ENCODE results near the gene EHD4.

The EHD4 gene

DNA sequence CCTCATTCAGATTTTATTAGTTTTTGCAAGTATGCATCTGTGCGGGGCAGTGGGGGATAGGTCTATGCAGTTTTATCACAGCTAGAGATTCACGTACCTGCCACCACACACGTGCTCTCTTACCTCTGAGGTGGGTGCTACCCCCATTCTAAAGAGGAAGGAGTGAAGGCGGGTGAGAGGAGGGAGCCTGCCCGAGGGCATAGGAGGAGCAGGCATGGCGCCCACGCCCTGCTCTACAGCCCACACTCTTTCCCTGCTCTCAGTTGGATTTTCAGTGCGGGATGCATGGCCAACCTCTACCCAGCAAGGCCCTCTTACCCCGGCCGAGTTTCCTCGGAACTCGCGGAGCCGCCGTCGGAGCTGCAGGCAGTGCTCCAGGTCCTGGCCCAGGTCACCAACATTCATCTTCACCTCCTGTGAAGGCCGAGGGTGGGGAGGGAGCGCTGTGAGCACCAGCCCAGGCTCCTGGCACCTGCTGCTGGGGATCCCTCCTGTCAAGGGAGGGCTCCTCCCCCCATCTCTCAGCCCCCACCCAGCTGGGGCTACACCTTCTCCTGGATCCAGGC lies 106.8 kb downstream of the EHD4 start:
- Histone ChIP-seq H3K9ac (ENCODE audit: low read length in 2 of 2) (no peak overlapping the region), H3K9me3 (ENCODE audit: control insufficient read depth in 2 of 2, low read length in 2 of 2) (no peaks in the 10 kb centered on the region), H3K27ac (ENCODE audit: low read length) (no peak overlapping the region)

DNA sequence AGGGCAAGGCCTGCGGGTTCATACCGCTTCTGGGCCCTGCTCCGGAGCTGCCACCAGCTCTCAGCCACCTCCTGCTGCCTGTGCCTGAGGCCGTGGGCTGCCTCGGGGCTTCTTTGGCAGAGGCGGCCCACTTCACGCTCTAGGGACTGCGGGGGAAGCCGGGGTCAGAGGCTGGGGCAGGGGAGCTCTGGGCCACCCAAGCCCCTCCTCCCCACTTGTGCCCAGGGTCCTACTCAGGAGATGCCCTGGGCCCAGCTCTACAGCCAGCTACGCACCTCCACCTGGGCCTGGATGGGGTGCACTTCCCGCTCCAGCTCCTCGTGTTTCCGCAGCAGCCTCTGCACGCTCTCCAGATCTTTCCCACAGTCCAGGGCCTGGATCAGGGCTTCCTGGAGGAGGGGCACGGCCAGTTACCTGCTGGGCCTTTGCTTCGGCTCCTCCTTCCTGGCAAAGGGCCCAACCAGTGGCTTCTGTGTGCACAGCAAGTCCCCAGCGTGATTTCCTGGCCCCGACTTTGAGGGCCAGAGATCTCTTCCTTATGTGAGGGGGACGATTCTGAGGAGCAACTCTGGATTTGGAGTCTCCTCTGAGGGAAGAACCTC lies 109.7 kb downstream of the EHD4 start:
- H3K27ac ChIP-seq (ENCODE audit: low read length): no peak overlapping the region
- no peak overlapping the region for H3K4me3 ChIP-seq (ENCODE audit: low read length in 2 of 2)
- H3K4me1 ChIP-seq (ENCODE audit: control insufficient read depth, insufficient read depth, low read length): no peaks in the 10 kb centered on the region
- H3K9ac ChIP-seq (ENCODE audit: low read length in 2 of 2): no peak overlapping the region
- H3K36me3 ChIP-seq (ENCODE audit: control insufficient read depth in 2 of 2, insufficient read depth in 2 of 2, low read length in 2 of 2): no peaks in the 10 kb centered on the region
- H3K9me3 ChIP-seq (ENCODE audit: control insufficient read depth in 2 of 2, low read length in 2 of 2): no peaks in the 10 kb centered on the region
- peaks cover 0 to 5% of the 10 kb centered on the region in 2 donors for H3K27me3 ChIP-seq (ENCODE audit: control insufficient read depth in 1 of 2, insufficient read depth in 2 of 2, low read length in 2 of 2)

More for the DNA sequence above, 106.8 kb downstream of the EHD4 start:
- peaks cover 0 to 1% of the 10 kb centered on the region in 2 donors for H3K27me3 ChIP-seq (ENCODE audit: control insufficient read depth in 1 of 2, insufficient read depth in 2 of 2, low read length in 2 of 2)
- no peak overlapping the region for H3K4me3 ChIP-seq (ENCODE audit: low read length in 2 of 2)
- no peaks in the 10 kb centered on the region for H3K36me3 ChIP-seq (ENCODE audit: control insufficient read depth in 2 of 2, insufficient read depth in 2 of 2, low read length in 2 of 2)
- H3K4me1 ChIP-seq (ENCODE audit: control insufficient read depth, insufficient read depth, low read length): no peaks in the 10 kb centered on the region

DNA sequence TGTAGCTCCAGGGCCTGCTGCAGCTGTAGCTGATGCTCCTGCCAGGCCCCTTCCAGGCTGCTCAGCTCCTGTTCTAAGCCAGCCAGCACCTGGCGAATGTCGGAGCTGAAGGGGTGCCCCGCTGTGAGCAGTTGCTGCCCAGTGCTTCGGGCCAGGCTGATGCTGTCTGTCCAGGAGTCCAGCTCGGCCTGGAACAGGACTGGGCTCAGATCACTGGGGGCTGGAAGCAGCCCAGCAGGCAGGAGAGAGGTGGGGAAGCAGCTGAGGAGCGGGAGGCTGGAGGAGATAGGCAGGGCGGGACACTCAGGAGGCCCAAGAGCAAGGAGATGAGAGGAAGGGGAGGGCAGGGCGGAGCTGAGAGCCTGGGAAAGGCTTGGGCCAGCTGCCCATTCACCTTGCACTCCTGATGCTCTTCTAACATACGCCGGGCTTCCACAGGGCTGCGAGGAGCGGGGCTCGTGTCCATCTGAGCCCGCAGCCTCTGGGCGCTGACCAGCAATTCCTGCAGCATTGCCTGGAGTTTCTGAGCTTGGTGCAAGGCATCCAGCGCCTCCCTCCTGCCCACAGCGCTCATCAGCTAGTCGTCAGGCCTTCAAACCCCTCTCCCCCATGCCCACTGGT lies 110.5 kb downstream of the EHD4 start:
- Histone ChIP-seq H3K9ac (ENCODE audit: low read length in 2 of 2) (no peak overlapping the region), H3K27ac (ENCODE audit: low read length) (no peak overlapping the region), H3K36me3 (ENCODE audit: control insufficient read depth in 2 of 2, insufficient read depth in 2 of 2, low read length in 2 of 2) (no peaks in the 10 kb centered on the region), H3K4me3 (ENCODE audit: low read length in 2 of 2) (no peak overlapping the region), H3K4me1 (ENCODE audit: control insufficient read depth, insufficient read depth, low read length) (no peaks in the 10 kb centered on the region), H3K9me3 (ENCODE audit: control insufficient read depth in 2 of 2, low read length in 2 of 2) (no peaks in the 10 kb centered on the region), H3K27me3 (ENCODE audit: control insufficient read depth in 1 of 2, insufficient read depth in 2 of 2, low read length in 2 of 2) (peaks cover 3 to 5% of the 10 kb centered on the region in 2 donors)

DNA sequence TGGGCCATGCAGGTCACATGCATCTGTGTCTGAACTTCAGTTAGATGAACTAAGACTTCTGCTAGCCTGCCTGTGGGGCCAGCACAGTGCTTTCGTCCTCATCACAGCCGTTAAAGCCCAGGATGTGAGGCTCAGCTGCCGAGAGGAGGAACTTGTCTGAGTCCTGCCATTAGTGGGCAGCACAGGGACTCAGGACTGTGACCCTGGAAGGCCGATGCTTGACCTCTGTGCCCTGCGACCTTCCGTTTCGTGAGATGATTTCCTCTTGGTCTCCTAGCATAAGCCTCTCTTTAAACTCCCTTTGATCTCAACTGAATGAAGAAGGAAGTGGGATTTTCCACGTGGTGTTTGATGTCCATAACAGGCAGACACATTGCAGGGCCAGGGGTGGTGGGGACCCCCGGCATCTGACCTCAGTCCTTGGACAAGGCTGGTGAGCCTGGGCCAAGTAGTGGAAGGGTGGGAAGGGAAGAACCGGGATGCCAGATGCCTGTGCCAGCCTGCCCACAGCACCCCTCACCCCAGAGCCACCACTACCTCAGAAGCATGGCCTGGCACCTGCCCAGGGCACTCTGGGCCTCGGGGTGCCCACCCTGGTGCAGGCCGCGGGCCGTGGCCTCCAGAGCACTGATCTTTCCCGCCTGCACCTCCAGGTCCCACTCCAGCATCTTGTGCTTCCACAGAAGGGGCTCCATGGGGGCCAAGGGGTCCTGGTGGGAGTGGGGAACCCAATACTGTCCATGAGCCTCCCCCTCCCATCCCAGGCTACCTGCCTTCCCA lies 112.1 kb downstream of the EHD4 start:
- Histone ChIP-seq H3K9ac (ENCODE audit: low read length in 2 of 2) (no peak overlapping the region), H3K36me3 (ENCODE audit: control insufficient read depth in 2 of 2, insufficient read depth in 2 of 2, low read length in 2 of 2) (no peaks in the 10 kb centered on the region), H3K27me3 (ENCODE audit: control insufficient read depth in 1 of 2, insufficient read depth in 2 of 2, low read length in 2 of 2) (peaks cover 6 to 12% of the 10 kb centered on the region in 2 donors), H3K27ac (ENCODE audit: low read length) (no peak overlapping the region), H3K4me3 (ENCODE audit: low read length in 2 of 2) (no peak overlapping the region), H3K4me1 (ENCODE audit: control insufficient read depth, insufficient read depth, low read length) (no peaks in the 10 kb centered on the region), H3K9me3 (ENCODE audit: control insufficient read depth in 2 of 2, low read length in 2 of 2) (no peaks in the 10 kb centered on the region)

DNA sequence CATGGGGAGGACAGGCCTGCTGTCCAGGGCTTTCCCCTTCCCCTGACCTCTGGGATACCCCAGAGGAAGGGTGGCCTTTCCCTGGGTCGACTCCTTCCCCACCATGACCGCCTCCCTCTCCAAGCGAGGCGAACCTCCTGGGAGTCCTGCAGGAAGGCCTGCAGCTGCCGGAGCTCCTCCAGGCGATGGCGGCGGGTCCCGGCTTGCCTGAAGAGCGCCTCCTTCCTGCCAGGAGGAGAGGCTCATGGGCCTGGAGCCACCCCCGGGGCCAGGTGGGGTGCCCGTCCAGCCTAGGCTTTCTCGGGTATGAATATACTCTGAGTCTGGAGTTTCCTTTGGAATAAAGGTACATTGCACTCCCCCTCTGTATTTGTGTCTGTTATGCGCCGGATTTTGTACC lies 113.6 kb downstream of the EHD4 start:
- no peak overlapping the region for H3K9ac ChIP-seq (ENCODE audit: low read length in 2 of 2)
- no peaks in the 10 kb centered on the region for H3K9me3 ChIP-seq (ENCODE audit: control insufficient read depth in 2 of 2, low read length in 2 of 2)
- no peak overlapping the region for H3K27ac ChIP-seq (ENCODE audit: low read length)
- no peaks in the 10 kb centered on the region for H3K36me3 ChIP-seq (ENCODE audit: control insufficient read depth in 2 of 2, insufficient read depth in 2 of 2, low read length in 2 of 2)
- H3K4me3 ChIP-seq (ENCODE audit: low read length in 2 of 2): no peak overlapping the region
- H3K4me1 ChIP-seq (ENCODE audit: control insufficient read depth, insufficient read depth, low read length): no peaks in the 10 kb centered on the region
- H3K27me3 ChIP-seq (ENCODE audit: control insufficient read depth in 1 of 2, insufficient read depth in 2 of 2, low read length in 2 of 2): peaks cover 15 to 20% of the 10 kb centered on the region in 2 donors

DNA sequence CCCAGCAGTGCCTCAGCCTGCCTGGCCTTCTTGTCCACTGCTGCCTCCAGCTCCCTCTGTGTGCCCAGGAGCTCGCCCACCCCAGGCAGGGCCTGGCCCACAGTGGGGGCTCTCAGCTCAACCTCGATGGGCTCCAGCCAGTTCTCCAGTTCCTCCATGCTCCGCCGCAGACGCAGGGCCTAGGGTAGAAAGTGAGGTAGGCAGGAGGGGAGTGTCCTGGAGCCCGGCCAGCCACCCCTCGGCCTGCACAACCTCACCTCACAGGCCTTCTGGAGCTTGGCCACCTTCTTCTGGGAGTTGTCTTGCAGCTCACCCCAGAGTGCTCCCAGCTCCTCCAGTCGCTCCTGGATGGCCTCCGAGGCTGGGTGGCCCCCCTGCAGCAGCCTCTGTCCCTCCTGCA lies 115.0 kb downstream of the EHD4 start:
- Histone ChIP-seq H3K9me3 (ENCODE audit: control insufficient read depth in 2 of 2, low read length in 2 of 2) (no peaks in the 10 kb centered on the region), H3K4me1 (ENCODE audit: control insufficient read depth, insufficient read depth, low read length) (no peaks in the 10 kb centered on the region), H3K4me3 (ENCODE audit: low read length in 2 of 2) (no peak overlapping the region), H3K27me3 (ENCODE audit: control insufficient read depth in 1 of 2, insufficient read depth in 2 of 2, low read length in 2 of 2) (peaks cover 20 to 26% of the 10 kb centered on the region in 2 donors), H3K9ac (ENCODE audit: low read length in 2 of 2) (no peak overlapping the region), H3K36me3 (ENCODE audit: control insufficient read depth in 2 of 2, insufficient read depth in 2 of 2, low read length in 2 of 2) (no peaks in the 10 kb centered on the region), H3K27ac (ENCODE audit: low read length) (no peak overlapping the region)

DNA sequence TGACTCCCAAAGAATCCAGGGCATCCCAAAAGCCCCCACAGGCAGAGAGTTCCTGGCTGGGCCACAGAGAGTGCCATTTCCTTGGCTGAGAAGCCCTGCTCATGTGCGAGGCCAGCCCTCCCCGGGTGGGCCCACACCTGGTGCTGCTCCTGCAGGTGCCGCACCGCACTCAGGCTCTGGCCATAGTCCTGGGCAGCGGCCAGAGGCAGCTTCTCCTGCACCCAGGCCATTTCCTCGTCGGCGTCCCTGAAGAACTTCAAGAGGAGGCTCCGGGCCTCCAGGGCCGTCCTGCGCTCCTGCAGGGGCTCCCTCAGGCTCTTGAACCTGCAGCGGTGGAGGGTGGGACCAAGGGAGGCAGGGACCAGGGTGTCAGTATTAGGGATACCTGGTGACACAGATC lies 115.6 kb downstream of the EHD4 start:
- Histone ChIP-seq H3K9me3 (ENCODE audit: control insufficient read depth in 2 of 2, low read length in 2 of 2) (no peaks in the 10 kb centered on the region), H3K4me3 (ENCODE audit: low read length in 2 of 2) (no peak overlapping the region), H3K9ac (ENCODE audit: low read length in 2 of 2) (no peak overlapping the region), H3K4me1 (ENCODE audit: control insufficient read depth, insufficient read depth, low read length) (no peaks in the 10 kb centered on the region), H3K27me3 (ENCODE audit: control insufficient read depth in 1 of 2, insufficient read depth in 2 of 2, low read length in 2 of 2) (peaks cover 21 to 31% of the 10 kb centered on the region in 2 donors), H3K27ac (ENCODE audit: low read length) (no peak overlapping the region), H3K36me3 (ENCODE audit: control insufficient read depth in 2 of 2, insufficient read depth in 2 of 2, low read length in 2 of 2) (no peaks in the 10 kb centered on the region)

DNA sequence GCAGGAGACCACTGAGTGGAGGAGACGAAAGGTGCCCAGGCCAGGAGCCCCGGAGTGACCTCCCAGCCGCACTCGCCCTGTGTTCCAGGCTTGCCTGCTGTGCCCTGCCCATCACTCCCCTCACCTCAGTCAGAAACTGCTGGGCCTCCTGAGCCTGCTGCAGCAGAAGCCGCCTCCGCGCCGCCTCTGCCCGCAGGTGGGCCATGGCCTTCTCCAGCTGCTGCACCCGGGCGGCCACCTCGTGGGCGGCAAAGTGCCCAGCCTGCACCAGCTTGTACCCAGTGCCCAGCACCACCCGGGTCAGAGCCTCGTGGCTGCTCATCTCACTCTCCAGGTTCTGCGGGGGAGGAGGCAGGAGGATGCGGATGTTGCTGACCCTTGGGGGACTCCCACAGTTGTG lies 116.1 kb downstream of the EHD4 start:
- no peak overlapping the region for H3K9ac ChIP-seq (ENCODE audit: low read length in 2 of 2)
- H3K27me3 ChIP-seq (ENCODE audit: control insufficient read depth in 1 of 2, insufficient read depth in 2 of 2, low read length in 2 of 2): peaks cover 21 to 32% of the 10 kb centered on the region in 2 donors
- no peak overlapping the region for H3K27ac ChIP-seq (ENCODE audit: low read length)
- no peaks in the 10 kb centered on the region for H3K4me1 ChIP-seq (ENCODE audit: control insufficient read depth, insufficient read depth, low read length)
- no peaks in the 10 kb centered on the region for H3K36me3 ChIP-seq (ENCODE audit: control insufficient read depth in 2 of 2, insufficient read depth in 2 of 2, low read length in 2 of 2)
- no peak overlapping the region for H3K4me3 ChIP-seq (ENCODE audit: low read length in 2 of 2)
- no peaks in the 10 kb centered on the region for H3K9me3 ChIP-seq (ENCODE audit: control insufficient read depth in 2 of 2, low read length in 2 of 2)

DNA sequence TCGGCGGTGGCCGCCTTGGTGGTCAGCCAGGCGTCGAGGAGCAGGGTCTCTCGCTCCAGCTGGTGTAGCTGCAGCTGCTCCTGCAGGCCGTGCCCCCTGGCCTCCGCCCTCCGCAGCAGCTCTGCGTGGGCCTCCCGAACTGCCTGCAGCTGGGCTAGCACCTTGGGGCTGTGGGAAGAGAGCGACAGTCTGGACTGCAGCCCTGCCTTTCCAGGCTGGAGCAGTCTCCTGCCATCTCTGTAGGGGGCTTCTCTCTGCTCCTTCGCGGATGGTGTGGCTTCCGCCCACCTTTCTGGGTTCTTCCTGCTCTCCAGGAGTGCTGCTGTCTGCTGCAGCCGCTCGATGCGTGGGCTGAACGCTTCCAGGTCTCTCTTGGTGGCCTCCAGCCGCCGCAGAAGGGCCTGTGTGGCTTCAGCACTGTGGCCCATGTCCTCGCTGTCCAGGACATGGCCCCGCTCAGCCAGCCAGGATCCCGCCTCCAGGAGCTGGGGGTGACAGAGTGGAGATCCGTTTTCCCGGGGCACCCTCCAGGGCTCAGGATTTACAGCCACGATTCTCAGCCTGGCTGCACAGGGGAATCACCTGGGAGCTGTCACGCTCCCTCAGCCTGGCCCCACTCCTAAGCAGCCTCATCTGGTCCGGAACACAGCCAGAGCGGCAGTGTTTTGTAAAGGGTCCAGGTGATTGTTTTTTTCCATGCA lies 116.9 kb downstream of the EHD4 start:
- peaks cover 21 to 29% of the 10 kb centered on the region in 2 donors for H3K27me3 ChIP-seq (ENCODE audit: control insufficient read depth in 1 of 2, insufficient read depth in 2 of 2, low read length in 2 of 2)
- no peak overlapping the region for H3K4me3 ChIP-seq (ENCODE audit: low read length in 2 of 2)
- no peaks in the 10 kb centered on the region for H3K4me1 ChIP-seq (ENCODE audit: control insufficient read depth, insufficient read depth, low read length)

DNA sequence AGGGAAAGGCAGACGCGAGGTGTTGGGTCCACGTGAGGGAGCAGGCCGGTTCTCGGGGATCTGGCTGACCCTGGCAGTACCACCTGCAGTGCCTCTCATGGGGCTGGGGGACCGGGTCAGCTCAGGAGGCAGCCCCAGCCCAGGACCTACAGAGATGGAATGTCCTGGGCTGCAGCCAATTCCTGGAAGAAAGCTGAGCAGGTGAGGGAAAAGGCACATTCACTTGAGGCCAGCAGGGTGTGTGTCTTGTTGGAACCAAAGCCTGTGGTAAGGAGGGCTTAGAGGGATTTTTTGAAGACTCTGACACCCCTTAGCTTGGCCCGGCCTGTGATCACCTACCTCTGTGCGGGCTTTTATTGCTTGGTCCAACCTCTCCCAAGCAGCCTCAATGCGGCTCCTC lies 117.9 kb downstream of the EHD4 start:
- Histone ChIP-seq H3K9me3 (ENCODE audit: control insufficient read depth in 2 of 2, low read length in 2 of 2) (no peaks in the 10 kb centered on the region), H3K27me3 (ENCODE audit: control insufficient read depth in 1 of 2, insufficient read depth in 2 of 2, low read length in 2 of 2) (peaks cover 21 to 28% of the 10 kb centered on the region in 2 donors), H3K36me3 (ENCODE audit: control insufficient read depth in 2 of 2, insufficient read depth in 2 of 2, low read length in 2 of 2) (no peaks in the 10 kb centered on the region), H3K4me3 (ENCODE audit: low read length in 2 of 2) (no peak overlapping the region), H3K4me1 (ENCODE audit: control insufficient read depth, insufficient read depth, low read length) (no peaks in the 10 kb centered on the region), H3K27ac (ENCODE audit: low read length) (no peak overlapping the region), H3K9ac (ENCODE audit: low read length in 2 of 2) (no peak overlapping the region)

More for the DNA sequence above, 116.9 kb downstream of the EHD4 start:
- Histone ChIP-seq H3K9me3 (ENCODE audit: control insufficient read depth in 2 of 2, low read length in 2 of 2) (no peaks in the 10 kb centered on the region), H3K36me3 (ENCODE audit: control insufficient read depth in 2 of 2, insufficient read depth in 2 of 2, low read length in 2 of 2) (no peaks in the 10 kb centered on the region), H3K27ac (ENCODE audit: low read length) (no peak overlapping the region), H3K9ac (ENCODE audit: low read length in 2 of 2) (no peak overlapping the region)

Data from stomach smooth muscle (tissue), 2 donors.